ENCODE measurements around the gene DPH7. TPM values are rescaled to one million over a fixed set of nuclear protein-coding genes. Genes with fewer than 3 reads are reported as not detected.

Gene DPH7
- total and polyA plus RNA-seq, 2 experiments from 2014 or later = 65.6 to 78.4 TPM

DNA sequence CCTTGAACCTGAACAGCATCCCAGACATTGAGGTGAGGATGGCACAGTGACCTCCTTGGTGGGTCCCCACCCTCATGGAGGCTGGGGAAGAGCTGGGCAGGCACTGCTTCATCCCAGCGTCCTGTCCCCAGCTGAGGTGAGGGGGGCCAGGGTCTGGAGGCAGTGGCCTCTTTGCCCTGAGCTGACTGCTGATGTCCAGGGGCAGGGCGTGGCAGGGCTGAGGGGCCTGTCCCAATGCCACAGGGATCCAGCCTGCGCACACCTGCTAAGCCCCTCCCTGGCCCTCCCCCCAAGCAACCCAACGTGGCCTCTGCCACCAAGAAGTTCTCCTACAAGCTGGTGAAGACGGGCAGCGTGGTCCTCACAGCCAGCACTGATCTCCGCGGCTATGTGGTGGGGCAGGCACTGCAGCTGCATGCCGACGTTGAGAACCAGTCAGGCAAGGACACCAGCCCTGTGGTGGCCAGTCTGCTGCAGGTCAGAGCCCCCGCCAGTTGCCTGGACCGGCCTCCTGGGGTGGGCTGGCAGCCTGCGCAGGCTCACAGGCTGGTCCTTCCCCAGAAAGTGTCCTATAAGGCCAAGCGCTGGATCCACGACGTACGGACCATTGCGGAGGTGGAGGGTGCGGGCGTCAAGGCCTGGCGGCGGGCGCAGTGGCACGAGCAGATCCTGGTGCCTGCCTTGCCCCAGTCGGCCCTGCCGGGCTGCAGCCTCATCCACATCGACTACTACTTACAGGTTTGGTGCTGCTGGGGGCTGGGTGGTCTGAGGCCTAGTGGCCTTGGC, 35.2 kb upstream of the DPH7 start:
- H3K4me3 ChIP-seq = no peak overlapping the region
- peaks cover 7% of the 10 kb centered on the region for H3K36me3 ChIP-seq
- H3K27ac ChIP-seq = no peak overlapping the region
- TF ChIP-seq, protein P1, sequence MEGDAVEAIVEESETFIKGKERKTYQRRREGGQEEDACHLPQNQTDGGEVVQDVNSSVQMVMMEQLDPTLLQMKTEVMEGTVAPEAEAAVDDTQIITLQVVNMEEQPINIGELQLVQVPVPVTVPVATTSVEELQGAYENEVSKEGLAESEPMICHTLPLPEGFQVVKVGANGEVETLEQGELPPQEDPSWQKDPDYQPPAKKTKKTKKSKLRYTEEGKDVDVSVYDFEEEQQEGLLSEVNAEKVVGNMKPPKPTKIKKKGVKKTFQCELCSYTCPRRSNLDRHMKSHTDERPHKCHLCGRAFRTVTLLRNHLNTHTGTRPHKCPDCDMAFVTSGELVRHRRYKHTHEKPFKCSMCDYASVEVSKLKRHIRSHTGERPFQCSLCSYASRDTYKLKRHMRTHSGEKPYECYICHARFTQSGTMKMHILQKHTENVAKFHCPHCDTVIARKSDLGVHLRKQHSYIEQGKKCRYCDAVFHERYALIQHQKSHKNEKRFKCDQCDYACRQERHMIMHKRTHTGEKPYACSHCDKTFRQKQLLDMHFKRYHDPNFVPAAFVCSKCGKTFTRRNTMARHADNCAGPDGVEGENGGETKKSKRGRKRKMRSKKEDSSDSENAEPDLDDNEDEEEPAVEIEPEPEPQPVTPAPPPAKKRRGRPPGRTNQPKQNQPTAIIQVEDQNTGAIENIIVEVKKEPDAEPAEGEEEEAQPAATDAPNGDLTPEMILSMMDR (IDR thresholded peaks at IDR 0.05; ENCODE audit: low read depth, low read length) = no peak
- no peak for DNase-seq (ENCODE audit: low read depth in 1 of 2, low spot score in 1 of 2)
- H3K9me3 ChIP-seq (ENCODE audit: low read depth) = no peaks in the 10 kb centered on the region
- no peaks in the 10 kb centered on the region for H3K27me3 ChIP-seq
- peaks cover 5% of the 10 kb centered on the region for H3K4me1 ChIP-seq (ENCODE audit: low read depth)

DNA sequence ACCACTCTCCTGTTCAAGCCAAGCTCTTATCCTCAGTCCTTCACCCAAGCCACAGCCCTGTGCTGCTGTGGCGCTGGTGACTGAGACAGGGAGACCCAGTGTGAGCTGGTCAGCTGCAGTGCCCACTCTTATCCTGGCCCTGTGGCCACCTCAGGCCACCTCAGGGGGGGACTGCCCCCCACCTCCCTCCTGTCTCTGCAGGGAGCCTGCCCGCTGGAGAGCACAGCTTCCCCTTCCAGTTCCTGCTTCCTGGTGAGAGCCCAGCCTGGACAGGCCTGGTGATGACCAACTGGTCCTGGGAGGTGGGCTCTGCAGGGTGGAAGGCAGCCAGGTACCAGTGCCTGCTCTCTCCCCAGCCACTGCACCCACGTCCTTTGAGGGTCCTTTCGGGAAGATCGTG, 34.5 kb upstream of the DPH7 start:
- DNase-seq (ENCODE audit: low read depth in 1 of 2, low spot score in 1 of 2) = no peak
- no peaks in the 10 kb centered on the region for H3K27me3 ChIP-seq
- H3K9me3 ChIP-seq (ENCODE audit: low read depth) = no peaks in the 10 kb centered on the region
- no peak overlapping the region for H3K4me3 ChIP-seq
- TF ChIP-seq, protein P1 (IDR thresholded peaks at IDR 0.05; ENCODE audit: low read depth, low read length) = no peak
- peaks cover 7% of the 10 kb centered on the region for H3K36me3 ChIP-seq
- peaks cover 5% of the 10 kb centered on the region for H3K4me1 ChIP-seq (ENCODE audit: low read depth)
- peak overlapping the region; percentile 23 for H3K27ac ChIP-seq

DNA sequence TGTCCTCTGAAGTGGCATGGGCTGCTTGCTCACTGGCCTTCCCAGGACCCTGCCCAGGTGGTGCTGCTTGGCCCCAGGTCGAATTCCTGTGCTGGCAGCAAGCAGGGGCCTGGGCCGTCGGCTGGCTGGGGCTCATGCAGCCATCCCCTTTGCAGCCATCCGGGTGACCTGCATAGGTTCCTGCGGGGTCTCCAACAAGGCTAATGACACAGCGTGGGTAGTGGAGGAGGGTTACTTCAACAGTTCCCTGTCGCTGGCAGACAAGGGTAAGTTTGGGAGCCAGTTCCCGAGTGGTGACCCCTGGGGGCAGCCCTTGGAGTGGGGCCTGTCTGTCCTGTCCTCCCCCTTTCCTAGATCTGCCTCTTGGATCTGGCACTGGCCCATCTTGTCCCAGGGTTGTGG, 34.0 kb upstream of the DPH7 start:
- TF ChIP-seq, protein P1 (IDR thresholded peaks at IDR 0.05; ENCODE audit: low read depth, low read length) = no peak
- Histone ChIP-seq H3K4me1 (ENCODE audit: low read depth) (peaks cover 8% of the 10 kb centered on the region), H3K27me3 (no peaks in the 10 kb centered on the region), H3K36me3 (peaks cover 7% of the 10 kb centered on the region), H3K4me3 (no peak overlapping the region), H3K9me3 (ENCODE audit: low read depth) (no peaks in the 10 kb centered on the region), H3K27ac (peak overlapping the region; percentile 23)
- no peak for DNase-seq (ENCODE audit: low read depth in 1 of 2, low spot score in 1 of 2)

DNA sequence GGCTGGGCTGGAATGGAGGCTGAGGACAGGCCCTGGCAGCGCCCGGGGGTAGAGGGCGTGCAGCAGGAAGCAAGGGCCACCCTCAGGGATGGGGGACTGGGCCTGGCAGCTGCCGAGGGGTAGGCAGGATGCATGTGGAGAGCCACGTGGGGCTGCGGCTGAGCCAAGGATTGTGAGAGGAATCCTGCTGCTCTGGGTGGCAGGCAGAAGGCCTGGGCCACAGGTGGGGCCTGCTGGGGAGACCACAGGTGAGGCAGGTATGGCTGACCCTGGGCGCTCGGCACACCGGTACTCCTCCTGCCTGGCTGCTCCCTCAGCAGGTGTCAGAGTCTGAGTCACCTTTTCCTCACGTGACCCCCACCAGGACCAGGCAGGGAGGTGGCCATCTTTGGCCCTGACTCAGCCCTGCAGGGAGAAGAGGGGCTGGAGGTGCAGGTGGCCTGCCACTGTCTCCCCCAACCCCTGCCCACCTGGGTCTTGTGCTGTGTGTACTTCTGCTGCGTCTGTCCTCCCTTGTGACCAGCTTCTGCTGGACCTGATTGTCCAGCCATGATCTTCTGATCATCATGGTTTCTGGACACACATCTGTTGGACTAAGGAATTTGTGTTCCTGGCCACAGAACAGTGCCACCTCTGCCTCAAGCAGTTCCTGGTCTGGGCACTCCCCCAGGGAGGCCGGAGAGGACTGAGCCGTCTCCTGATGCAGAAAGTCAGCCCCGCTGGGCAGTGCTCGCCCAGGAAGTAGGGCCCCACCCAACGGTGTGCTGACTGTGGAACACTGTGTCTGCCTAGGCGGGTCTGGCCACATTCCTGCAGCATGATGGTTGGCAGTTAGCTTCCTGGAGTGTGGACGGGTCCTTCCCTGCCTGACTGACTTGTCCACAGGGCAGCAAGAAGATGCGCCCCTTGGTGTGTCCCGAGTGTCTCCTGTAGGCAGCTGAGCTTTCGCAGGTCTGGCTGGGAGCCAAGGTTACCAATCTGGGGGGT, 33.2 kb upstream of the DPH7 start:
- H3K4me3 ChIP-seq = no peak overlapping the region
- H3K4me1 ChIP-seq (ENCODE audit: low read depth) = peaks cover 13% of the 10 kb centered on the region
- no peaks in the 10 kb centered on the region for H3K9me3 ChIP-seq (ENCODE audit: low read depth)
- peak in 1 of 2 donors; percentile 57 for DNase-seq (ENCODE audit: low read depth in 1 of 2, low spot score in 1 of 2)
- TF ChIP-seq, protein P1 (IDR thresholded peaks at IDR 0.05; ENCODE audit: low read depth, low read length) = no peak
- H3K27me3 ChIP-seq = no peaks in the 10 kb centered on the region
- H3K27ac ChIP-seq = peak overlapping the region; percentile 23
- peaks cover 7% of the 10 kb centered on the region for H3K36me3 ChIP-seq

DNA sequence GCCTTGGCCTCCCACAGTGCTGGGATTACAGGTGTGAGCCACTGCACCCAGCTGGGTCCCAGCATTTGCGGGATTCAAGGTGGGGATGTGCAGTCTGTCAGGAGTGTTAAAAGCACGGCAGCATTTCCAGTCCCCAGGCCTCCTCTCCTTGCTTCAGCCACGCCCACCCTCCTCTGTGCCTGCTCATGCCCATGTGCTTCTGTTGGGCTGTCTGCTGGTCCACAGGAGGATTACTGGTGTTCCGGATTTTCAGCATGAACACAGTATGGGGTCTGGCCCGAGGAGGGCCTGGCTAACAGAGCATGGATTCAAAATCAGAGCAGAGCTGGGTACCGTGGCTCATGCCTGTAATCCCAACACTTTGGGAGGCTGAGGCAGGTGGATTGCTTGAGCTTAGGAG, 32.2 kb upstream of the DPH7 start:
- H3K4me3 ChIP-seq = no peak overlapping the region
- TF ChIP-seq, protein P1 (IDR thresholded peaks at IDR 0.05; ENCODE audit: low read depth, low read length) = no peak

More for the DNA sequence above, 32.2 kb upstream of the DPH7 start:
- no peak overlapping the region for H3K27ac ChIP-seq
- H3K4me1 ChIP-seq (ENCODE audit: low read depth) = peaks cover 18% of the 10 kb centered on the region
- H3K27me3 ChIP-seq = no peaks in the 10 kb centered on the region
- peaks cover 7% of the 10 kb centered on the region for H3K36me3 ChIP-seq
- DNase-seq (ENCODE audit: low read depth in 1 of 2, low spot score in 1 of 2) = no peak
- H3K9me3 ChIP-seq (ENCODE audit: low read depth) = no peaks in the 10 kb centered on the region

All from cardiac muscle cell (in vitro differentiated cells and primary cell).